Endothelial cell of umbilical vein (primary cell): ENCODE data around the gene SLC22A4. TPM values are rescaled to one million over a fixed set of nuclear protein-coding genes. Genes with fewer than 3 reads are reported as not detected.

Experiments used
- BruUV-seq: library from RNA; stranded (reverse); fragments of 400-500 nt; replicated peaks from 2 replicates; lab custom pipeline; 2021; lab: Mats Ljungman, UMichigan
- CTCF ChIA-PET: fragments of 300-600, 350-600 bp; sonication (Branson Sonifier 250); formaldehyde crosslinking; loops from one replicate; lab custom pipeline; 2021; ENCODE audit warnings: antibody characterized with exemption, inconsistent platforms; lab: Charles Lee
- POLR2A ChIA-PET: fragments of 300-600, 350-600 bp; sonication (Branson Sonifier 250); formaldehyde crosslinking; loops from one replicate; lab custom pipeline; 2021; ENCODE audit warnings: antibody characterized with exemption, inconsistent platforms; lab: Charles Lee
- DNase-seq: peaks from one replicate; pipeline ENCODE4 v3.0.0-alpha.2; 2011; ENCODE audit warnings: low read depth, low spot score
- FAIRE-seq: peaks from 2 replicates; lab custom pipeline; 2011; peaks lifted over from hg19 to GRCh38; lab: Jason Lieb, UNC
- H2AFZ ChIP-seq: 2 replicates; pipeline ENCODE4 v1.6.0; 2012; ENCODE audit warnings: low read depth, low read length, control low read depth, inconsistent platforms
- H3K27ac ChIP-seq: 2 replicates; pipeline ENCODE4 v1.5.1; 2011; ENCODE audit warnings: low read depth, mild to moderate bottlenecking, control low read depth, low read length, moderate library complexity; ENCODE audit not compliant: insufficient read depth
- H3K27me3 ChIP-seq, 2 experiments: 2 replicates each; pipeline versions ENCODE4 v1.6.0 to v1.6.1; 2011; ENCODE audit warnings: low read length in 2 of 2, mixed read lengths in 1 of 2; ENCODE audit not compliant: control insufficient read depth in 2 of 2, insufficient read depth in 2 of 2
- H3K36me3 ChIP-seq, 2 experiments: 2 replicates in 1 of 2; 3 replicates in 1 of 2; pipeline ENCODE4 v1.5.1; 2011; ENCODE audit warnings: low read length in 2 of 2, mild to moderate bottlenecking in 1 of 2, moderate library complexity in 1 of 2; ENCODE audit not compliant: control insufficient read depth in 2 of 2, insufficient read depth in 2 of 2; ENCODE audit errors: extremely low read depth in 1 of 2
- H3K4me1 ChIP-seq: 3 replicates; pipeline ENCODE4 v1.5.1; 2011; ENCODE audit warnings: mild to moderate bottlenecking, low read length; ENCODE audit not compliant: control insufficient read depth, insufficient read depth; ENCODE audit errors: extremely low read depth
- H3K4me2 ChIP-seq: 2 replicates; pipeline ENCODE4 v1.6.1; 2011; ENCODE audit warnings: low read length, control low read depth, mixed read lengths; ENCODE audit not compliant: insufficient read depth
- H3K4me3 ChIP-seq, 3 experiments: fragments of 200-600 bp in 1 of 3; sonication (generic), shearing (Covaris generic) in 1 of 3; replicated peaks in 1 of 3; 2 replicates each; pipeline ENCODE4 v1.5.1; 2011 to 2016; ENCODE audit warnings: control low read depth in 3 of 3, low read length in 3 of 3, mild to moderate bottlenecking in 2 of 3, inconsistent platforms in 1 of 3, low read depth in 1 of 3, moderate library complexity in 1 of 3; ENCODE audit not compliant: insufficient read depth in 1 of 3
- H3K79me2 ChIP-seq: 2 replicates; pipeline ENCODE4 v1.6.0; 2012; ENCODE audit warnings: low read length, inconsistent platforms; ENCODE audit not compliant: control insufficient read depth, insufficient read depth
- H3K9ac ChIP-seq: replicated peaks from 2 replicates; pipeline ENCODE3; 2011; ENCODE audit warnings: low read length, control low read depth; ENCODE audit not compliant: insufficient read depth; ENCODE audit errors: extremely low read depth
- H3K9me1 ChIP-seq: replicated peaks from 3 replicates; pipeline ENCODE4 v1.6.0; 2011; ENCODE audit warnings: mild to moderate bottlenecking, low read length; ENCODE audit not compliant: control insufficient read depth, insufficient read depth; ENCODE audit errors: extremely low read depth
- H3K9me3 ChIP-seq: replicated peaks from 2 replicates; pipeline ENCODE4 v1.5.1; 2012; ENCODE audit warnings: low read length, inconsistent platforms; ENCODE audit not compliant: control insufficient read depth, insufficient read depth
- H4K20me1 ChIP-seq: replicated peaks from 2 replicates; pipeline ENCODE3; 2011; ENCODE audit warnings: mild to moderate bottlenecking, low read length; ENCODE audit not compliant: control insufficient read depth, insufficient read depth; ENCODE audit errors: extremely low read depth
- EZH2 ChIP-seq: IDR thresholded peaks from 2 replicates; pipeline ENCODE4 v1.6.1; 2012; ENCODE audit warnings: borderline replicate concordance, low read depth, mild to moderate bottlenecking, moderate library complexity, low read length, inconsistent platforms; ENCODE audit not compliant: severe bottlenecking
- FOS ChIP-seq: IDR thresholded peaks from 2 replicates; pipeline ENCODE4 v1.6.1; 2011; ENCODE audit warnings: mild to moderate bottlenecking, low read length, moderate library complexity, borderline replicate concordance; ENCODE audit not compliant: insufficient read depth
- GATA2 ChIP-seq: IDR thresholded peaks from 2 replicates; pipeline ENCODE4 v1.7.0; 2011; ENCODE audit warnings: low read depth, mild to moderate bottlenecking, moderate library complexity, mixed read lengths, low read length; ENCODE audit not compliant: insufficient read length, insufficient read depth
- JUN ChIP-seq: IDR thresholded peaks from 2 replicates; pipeline ENCODE4 v1.6.1; 2011; ENCODE audit warnings: borderline replicate concordance, low read depth; ENCODE audit not compliant: insufficient read length, insufficient read depth
- MYC ChIP-seq: IDR thresholded peaks from one replicate; pipeline ENCODE4 v1.6.1; 2011; ENCODE audit warnings: mild to moderate bottlenecking, low read depth, low read length
- POLR2A ChIP-seq: IDR thresholded peaks from 2 replicates; pipeline ENCODE4 v1.6.1; 2012; ENCODE audit warnings: low read depth, mild to moderate bottlenecking, control low read depth, low read length
- POLR2AphosphoS5 ChIP-seq: IDR thresholded peaks from 2 replicates; pipeline ENCODE4 v1.6.1; 2012; ENCODE audit warnings: low read depth, mild to moderate bottlenecking, control low read depth, low read length, moderate library complexity; ENCODE audit not compliant: insufficient read depth
- dilution Hi-C: fragments of 300-500 bp; cut with MboI; formaldehyde crosslinking; loops from one replicate; pipeline ENCODE4 v1.15.0; 2019; ENCODE audit warnings: low sequenced_read_pairs; ENCODE audit not compliant: extremely low pct_ligation_motif_present
- intact Hi-C: fragments of 100-400 bp; cut with micrococcal nuclease; formaldehyde crosslinking; loops from one replicate; pipeline ENCODE4 v1.10.0; 2022
- polyA plus RNA-seq, 4 experiments: library from polyadenylated mRNA; depleted of rRNA in 3 of 4; stranded (reverse) in 3 of 4; unstranded in 1 of 4; fragments of >200 nt; gene quantifications; 2 replicates each; pipeline versions ENCODE4 v1.2.1 to v1.2.3, GENCODE V29; 2011 to 2012; ENCODE audit warnings: missing spikeins in 1 of 4
- total RNA-seq: library from RNA; stranded (reverse); gene quantifications from 2 replicates; pipeline ENCODE4 v1.2.3, GENCODE V29; 2021
- TF ChIP-seq, protein P1 (sequence below), 2 donors: IDR thresholded peaks; 1 replicate in 1 of 2; 2 replicates in 1 of 2; pipeline ENCODE4 v1.5.1; 2011; ENCODE audit warnings: low read length in 2 of 2, mild to moderate bottlenecking in 2 of 2, moderate library complexity in 2 of 2, control low read depth in 1 of 2, inconsistent platforms in 1 of 2, low read depth in 1 of 2; ENCODE audit not compliant: insufficient read depth in 1 of 2; ENCODE audit errors: extremely low read depth in 1 of 2
- TF ChIP-seq, protein P2 (sequence below): IDR thresholded peaks from 2 replicates; pipeline ENCODE4 v1.6.1; 2011; ENCODE audit not compliant: insufficient read depth, insufficient read length

SLC22A4 gene
- total and polyA plus RNA-seq, 2 donors (not counting 3 experiments of a cell fraction or from before 2014, with no cell fraction given) = 4.9 to 6.9 TPM

DNA sequence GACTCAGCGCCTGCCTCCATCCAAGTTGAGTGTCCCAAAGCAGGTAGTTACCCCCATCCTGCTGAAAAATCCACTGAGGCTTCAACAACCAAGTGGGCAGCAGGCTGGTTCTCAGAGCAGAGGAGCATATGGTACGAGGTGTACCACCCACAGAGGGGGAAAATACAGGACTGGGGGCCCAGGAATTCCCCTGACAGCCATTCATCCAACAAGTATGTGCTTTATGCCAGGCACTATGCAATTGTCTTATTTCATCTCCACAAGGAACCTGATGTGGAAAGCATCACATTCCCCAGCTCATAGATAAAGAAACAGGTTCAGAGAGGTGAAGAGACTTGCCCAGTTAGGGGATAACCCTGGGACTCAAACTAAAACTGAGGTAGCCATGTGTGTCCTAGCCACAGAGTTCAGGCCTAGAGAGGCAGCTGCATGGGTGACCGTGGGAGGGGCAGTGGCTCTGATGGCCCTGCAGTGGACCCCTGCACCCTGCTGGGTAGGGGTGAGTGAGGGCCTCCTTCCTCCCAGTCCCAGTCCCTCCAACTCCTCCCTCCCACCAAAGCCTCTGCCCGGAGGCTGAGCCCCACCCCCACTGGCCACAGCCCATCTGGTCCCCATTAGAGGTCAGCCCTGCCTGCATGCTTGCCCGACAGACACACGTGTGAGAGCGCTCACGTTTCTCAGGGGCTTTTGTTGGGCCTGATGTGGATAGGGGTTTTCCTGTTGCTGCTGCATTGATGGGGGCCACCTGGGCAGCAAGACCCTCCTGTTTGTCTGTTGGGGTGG, 25.2 kb upstream of the SLC22A4 start:
- Histone ChIP-seq H2AFZ (no peak overlapping the region), H3K4me1 (peaks cover 31% of the 10 kb centered on the region), H3K9ac (no peak overlapping the region), H4K20me1 (no peaks in the 10 kb centered on the region), H3K4me3 (no peak overlapping the region), H3K9me1 (no peaks in the 10 kb centered on the region), H3K9me3 (no peaks in the 10 kb centered on the region), H3K27me3 (no peaks in the 10 kb centered on the region), H3K79me2 (no peaks in the 10 kb centered on the region), H3K27ac (no peak overlapping the region), H3K36me3 (peaks cover 5 to 29% of the 10 kb centered on the region in 2 experiments), H3K4me2 (no peak overlapping the region)
- intact Hi-C loops (loop anchor here (10.0 kb wide), 1 partner anchor 454 kb away; no protein-coding TSS in a partner anchor), dilution Hi-C loops (no loop called here)
- no TSS peak for BruUV-seq
- TF ChIP-seq, protein P1, sequence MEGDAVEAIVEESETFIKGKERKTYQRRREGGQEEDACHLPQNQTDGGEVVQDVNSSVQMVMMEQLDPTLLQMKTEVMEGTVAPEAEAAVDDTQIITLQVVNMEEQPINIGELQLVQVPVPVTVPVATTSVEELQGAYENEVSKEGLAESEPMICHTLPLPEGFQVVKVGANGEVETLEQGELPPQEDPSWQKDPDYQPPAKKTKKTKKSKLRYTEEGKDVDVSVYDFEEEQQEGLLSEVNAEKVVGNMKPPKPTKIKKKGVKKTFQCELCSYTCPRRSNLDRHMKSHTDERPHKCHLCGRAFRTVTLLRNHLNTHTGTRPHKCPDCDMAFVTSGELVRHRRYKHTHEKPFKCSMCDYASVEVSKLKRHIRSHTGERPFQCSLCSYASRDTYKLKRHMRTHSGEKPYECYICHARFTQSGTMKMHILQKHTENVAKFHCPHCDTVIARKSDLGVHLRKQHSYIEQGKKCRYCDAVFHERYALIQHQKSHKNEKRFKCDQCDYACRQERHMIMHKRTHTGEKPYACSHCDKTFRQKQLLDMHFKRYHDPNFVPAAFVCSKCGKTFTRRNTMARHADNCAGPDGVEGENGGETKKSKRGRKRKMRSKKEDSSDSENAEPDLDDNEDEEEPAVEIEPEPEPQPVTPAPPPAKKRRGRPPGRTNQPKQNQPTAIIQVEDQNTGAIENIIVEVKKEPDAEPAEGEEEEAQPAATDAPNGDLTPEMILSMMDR (IDR thresholded peaks at IDR 0.05; ENCODE audit: extremely low read depth in 1 of 2, insufficient read depth in 1 of 2, low read depth in 1 of 2, low read length in 2 of 2) = no peak
- TF ChIP-seq FOS = no peak
- TF ChIP-seq POLR2AphosphoS5 = no peak
- TF ChIP-seq, protein P2, sequence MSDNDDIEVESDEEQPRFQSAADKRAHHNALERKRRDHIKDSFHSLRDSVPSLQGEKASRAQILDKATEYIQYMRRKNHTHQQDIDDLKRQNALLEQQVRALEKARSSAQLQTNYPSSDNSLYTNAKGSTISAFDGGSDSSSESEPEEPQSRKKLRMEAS = no peak
- no peak for TF ChIP-seq POLR2A
- no peak for TF ChIP-seq MYC
- TF ChIP-seq GATA2 = no peak
- no peak for TF ChIP-seq JUN
- no peak for TF ChIP-seq EZH2
- POLR2A ChIA-PET = no interaction called here
- DNase-seq (no peak), FAIRE-seq (no peak)
- CTCF ChIA-PET = interaction anchor here (1.6 to 1.8 kb wide), 2 partner anchors 25 to 31 kb away, joined by 4 to 6 read pairs; partner anchors contain the start of gene SLC22A4
